IMR-90 (cell line): ENCODE results near the gene POU2F1. TPM values are rescaled to one million over a fixed set of nuclear protein-coding genes. Genes with fewer than 3 reads are reported as not detected.

Source experiments
- ATAC-seq: fragments of 200-7000 bp; cut with Tn5 transposase; 2 replicates; pipeline ENCODE4 v1.9.1; 2020; ENCODE audit warnings: low read depth, mild to moderate bottlenecking, moderate library complexity
- BruUV-seq: library from RNA; stranded (reverse); fragments of 400-500 nt; replicated peaks from 2 replicates; lab custom pipeline; 2021; lab: Mats Ljungman, UMichigan
- CTCF ChIA-PET: fragments of 300-600 bp; formaldehyde crosslinking; extraction: SDS; loops from one replicate; lab custom pipeline; 2021; ENCODE audit warnings: antibody characterized with exemption; lab: Yijun Ruan, JAX
- POLR2A ChIA-PET: fragments of 300-600 bp; sonication (Branson Sonifier 250); formaldehyde crosslinking; loops from one replicate; lab custom pipeline; 2022; ENCODE audit warnings: antibody characterized with exemption; ENCODE audit not compliant: unreplicated experiment; lab: Charles Lee
- DNase-seq: peaks from one replicate; pipeline ENCODE4 v3.0.0; 2013
- H2AFZ ChIP-seq: replicated peaks from 2 replicates; pipeline ENCODE3; 2013; ENCODE audit warnings: low read length, mild to moderate bottlenecking; ENCODE audit not compliant: poor library complexity
- H2AK5ac ChIP-seq: 2 replicates; pipeline ENCODE4 v1.6.1; 2013; ENCODE audit warnings: low read depth, low read length, inconsistent platforms
- H2AK9ac ChIP-seq: replicated peaks from 2 replicates; pipeline ENCODE3; 2013; ENCODE audit warnings: mild to moderate bottlenecking, low read depth, low read length, moderate library complexity; ENCODE audit not compliant: poor library complexity
- H2BK120ac ChIP-seq: 2 replicates; pipeline ENCODE4 v1.6.1; 2013; ENCODE audit warnings: low read depth, low read length, inconsistent platforms
- H2BK15ac ChIP-seq: 3 replicates; pipeline ENCODE4 v1.6.1; 2013; ENCODE audit warnings: low read depth, low read length, inconsistent platforms
- H2BK20ac ChIP-seq: 2 replicates; pipeline ENCODE4 v1.6.1; 2013; ENCODE audit warnings: low read depth, mild to moderate bottlenecking, inconsistent platforms, low read length, moderate library complexity
- H2BK5ac ChIP-seq: 2 replicates; pipeline ENCODE4 v1.6.1; 2013; ENCODE audit warnings: mild to moderate bottlenecking, low read depth, low read length, inconsistent platforms; ENCODE audit not compliant: poor library complexity, severe bottlenecking
- H3K14ac ChIP-seq: replicated peaks from 2 replicates; pipeline ENCODE4 v1.6.1; 2013; ENCODE audit warnings: low read depth, low read length, inconsistent platforms
- H3K18ac ChIP-seq: 2 replicates; pipeline ENCODE4 v1.6.1; 2013; ENCODE audit warnings: low read depth, low read length, control low read depth
- H3K23ac ChIP-seq: 2 replicates; pipeline ENCODE4 v1.6.1; 2013; ENCODE audit warnings: low read depth, low read length, inconsistent platforms
- H3K27ac ChIP-seq: 2 replicates; pipeline ENCODE4 v1.5.1; 2013; ENCODE audit warnings: mild to moderate bottlenecking, control low read depth, low read length; ENCODE audit not compliant: insufficient read depth
- H3K27me3 ChIP-seq: 2 replicates; pipeline ENCODE4 v1.6.1; 2013; ENCODE audit warnings: low read length; ENCODE audit not compliant: control insufficient read depth, insufficient read depth
- H3K36me3 ChIP-seq: 2 replicates; pipeline ENCODE4 v1.6.1; 2013; ENCODE audit warnings: low read length, mixed read lengths; ENCODE audit not compliant: control insufficient read depth, insufficient read depth
- H3K4ac ChIP-seq: 2 replicates; pipeline ENCODE4 v1.6.1; 2013; ENCODE audit warnings: low read depth, low read length, inconsistent platforms
- H3K4me1 ChIP-seq: 2 replicates; pipeline ENCODE4 v1.6.1; 2013; ENCODE audit warnings: low read length, mixed read lengths; ENCODE audit not compliant: control insufficient read depth, insufficient read depth
- H3K4me2 ChIP-seq: 2 replicates; pipeline ENCODE4 v1.6.1; 2013; ENCODE audit warnings: low read depth, mild to moderate bottlenecking, control low read depth, low read length, moderate library complexity
- H3K4me3 ChIP-seq: 2 replicates; pipeline ENCODE4 v1.5.1; 2013; ENCODE audit warnings: low read depth, mild to moderate bottlenecking, control low read depth, low read length, moderate library complexity; ENCODE audit not compliant: insufficient read depth
- H3K56ac ChIP-seq: 2 replicates; pipeline ENCODE4 v1.6.1; 2013; ENCODE audit warnings: low read length, inconsistent platforms; ENCODE audit not compliant: insufficient read depth; ENCODE audit errors: extremely low read depth
- H3K79me1 ChIP-seq, 2 experiments: 2 replicates each; pipeline ENCODE4 v1.6.1; 2013; ENCODE audit warnings: low read length in 2 of 2, inconsistent platforms in 1 of 2, low read depth in 1 of 2
- H3K9ac ChIP-seq: 2 replicates; pipeline ENCODE4 v1.6.1; 2013; ENCODE audit warnings: low read depth, low read length, control low read depth
- H3K9me1 ChIP-seq: 2 replicates; pipeline ENCODE4 v1.6.1; 2013; ENCODE audit warnings: low read length, inconsistent platforms; ENCODE audit not compliant: insufficient read depth
- H3K9me3 ChIP-seq: 2 replicates; pipeline ENCODE4 v1.6.1; 2013; ENCODE audit warnings: low read length; ENCODE audit not compliant: control insufficient read depth, insufficient read depth
- H4K20me1 ChIP-seq: 2 replicates; pipeline ENCODE4 v1.6.1; 2013; ENCODE audit warnings: low read length, inconsistent platforms; ENCODE audit not compliant: insufficient read depth
- H4K5ac ChIP-seq: 2 replicates; pipeline ENCODE4 v1.6.1; 2013; ENCODE audit warnings: mild to moderate bottlenecking, low read depth, low read length, control low read depth
- H4K8ac ChIP-seq, 2 experiments: 2 replicates each; pipeline ENCODE4 v1.6.1; 2013; ENCODE audit warnings: low read depth in 2 of 2, low read length in 2 of 2, control low read depth in 1 of 2, inconsistent platforms in 1 of 2
- H4K91ac ChIP-seq: 2 replicates; pipeline ENCODE4 v1.6.1; 2013; ENCODE audit warnings: low read depth, low read length, inconsistent platforms; ENCODE audit not compliant: insufficient read depth
- FOS ChIP-seq: fragments of 150-350 bp; IDR thresholded peaks from 2 replicates; pipeline ENCODE4 v1.6.1; 2016; ENCODE audit warnings: low read depth, low read length
- MAFK ChIP-seq: IDR thresholded peaks from 2 replicates; pipeline ENCODE4 v1.6.1; 2012; ENCODE audit warnings: low read depth, low read length, improper control_type of control experiment
- RFX5 ChIP-seq: IDR thresholded peaks from 2 replicates; pipeline ENCODE4 v1.8.0; 2012; ENCODE audit warnings: low read depth, mild to moderate bottlenecking, low read length, moderate library complexity
- WGBS, 2 experiments: methylation state at CpG; one replicate each; pipeline versions ENCODE4 v1.1.5 to v1.1.7; 2013; ENCODE audit warnings: missing lambda C conversion rate in 2 of 2; ENCODE audit not compliant: insufficient read length in 1 of 2; ENCODE audit errors: extremely low coverage in 2 of 2; 5-methylcytosine and 5-hydroxymethylcytosine counted together
- dilution Hi-C: fragments of 300-500 bp; cut with HindIII; formaldehyde crosslinking; loops from one replicate; pipeline ENCODE4 v1.14.3; 2018; ENCODE audit warnings: low sequenced_read_pairs; ENCODE audit not compliant: unreplicated experiment
- in situ Hi-C: fragments of 300-500 bp; cut with MboI; formaldehyde crosslinking; loops from 3 replicates; pipeline ENCODE4 v1.14.3; 2019; ENCODE audit warnings: low sequenced_read_pairs, inconsistent platforms, mixed read lengths
- intact Hi-C: fragments of 100-400 bp; cut with micrococcal nuclease; formaldehyde crosslinking; loops from 2 replicates; pipeline ENCODE4 v1.10.0; 2022
- polyA plus RNA-seq, 3 experiments: library from polyadenylated mRNA; depleted of rRNA; stranded (reverse); fragments of >200 nt; gene quantifications; 2 replicates each; pipeline ENCODE4 v1.2.3, GENCODE V29; 2012; ENCODE audit warnings: low replicate concordance in 1 of 3
- total RNA-seq: library from RNA; depleted of rRNA; stranded (reverse); fragments of >200 nt; gene quantifications from 2 replicates; pipeline ENCODE4 v1.2.3, GENCODE V29; 2012

The POU2F1 gene
- total and polyA plus RNA-seq, 2 of the 4 experiments (the other 2 are of a cell fraction), result 1.2 to 3.4 TPM

DNA sequence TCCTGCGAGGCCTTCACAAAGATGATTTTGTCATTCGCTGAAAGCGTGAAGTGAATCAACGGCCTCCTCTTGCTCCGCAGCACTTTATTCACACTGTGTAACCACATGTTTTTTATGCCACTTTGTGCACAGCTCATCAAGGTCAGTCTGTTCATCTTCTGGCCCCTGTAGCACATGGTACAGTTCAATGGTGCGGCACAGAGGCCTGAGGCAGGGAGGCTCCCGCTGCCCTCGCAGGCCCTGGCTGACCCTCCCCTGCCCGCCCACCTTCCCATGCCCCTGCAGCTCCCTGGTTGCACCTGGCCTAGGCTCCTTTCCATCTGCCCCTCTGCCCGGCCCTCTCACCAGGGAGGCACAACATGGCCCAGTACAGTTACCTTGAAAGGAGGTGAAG lies 210.2 kb downstream of the POU2F1 start:
- H3K4me3 ChIP-seq, result no peak overlapping the region
- H2BK120ac ChIP-seq, result no peak overlapping the region
- no peaks in the 10 kb centered on the region for H3K79me1 ChIP-seq
- no peak overlapping the region for H4K5ac ChIP-seq
- no peak for TF ChIP-seq MAFK
- TF ChIP-seq FOS, result no peak
- TF ChIP-seq RFX5, result no peak
- H4K91ac ChIP-seq, result no peak overlapping the region
- H3K27ac ChIP-seq, result no peak overlapping the region
- H3K9me3 ChIP-seq, result no peaks in the 10 kb centered on the region
- H2AK5ac ChIP-seq, result no peak overlapping the region
- ATAC-seq, result no peak
- intact Hi-C loops (no loop called here), in situ Hi-C loops (no loop called here), dilution Hi-C loops (loop anchor here (25.0 kb wide), 1 partner anchor 169 kb away; no protein-coding TSS in a partner anchor)
- no peak for DNase-seq
- no peaks in the 10 kb centered on the region for H3K36me3 ChIP-seq
- CTCF ChIA-PET, result no interaction called here
- H2AK9ac ChIP-seq, result no peak overlapping the region
- peaks cover 1% of the 10 kb centered on the region; the same call in 1 of the 2 replicates for H3K27me3 ChIP-seq
- no TSS peak for BruUV-seq
- H3K9ac ChIP-seq, result no peak overlapping the region
- POLR2A ChIA-PET, result no interaction called here
- 89% methylated on average over 3 of the region's 10 CpGs; no CpG with 5 or more reads in 1 of the 2 experiments for WGBS, 2 experiments
- no peaks in the 10 kb centered on the region for H4K20me1 ChIP-seq
- no peak overlapping the region for H3K23ac ChIP-seq
- no peak overlapping the region for H3K4me2 ChIP-seq
- H3K14ac ChIP-seq, result no peak overlapping the region
- H2BK20ac ChIP-seq, result no peak overlapping the region
- H3K4me1 ChIP-seq, result no peaks in the 10 kb centered on the region; the same call in 1 of the 2 replicates
- H2BK15ac ChIP-seq, result no peak overlapping the region
- no peak overlapping the region for H2BK5ac ChIP-seq
- H3K4ac ChIP-seq, result no peak overlapping the region
- no peak overlapping the region for H3K18ac ChIP-seq
- H2AFZ ChIP-seq, result no peak overlapping the region
- H3K56ac ChIP-seq, result no peak overlapping the region
- H4K8ac ChIP-seq, result no peak overlapping the region
- H3K9me1 ChIP-seq, result no peaks in the 10 kb centered on the region
